Measurements from ENCODE around the gene DHX36.

Gene DHX36

DNA sequence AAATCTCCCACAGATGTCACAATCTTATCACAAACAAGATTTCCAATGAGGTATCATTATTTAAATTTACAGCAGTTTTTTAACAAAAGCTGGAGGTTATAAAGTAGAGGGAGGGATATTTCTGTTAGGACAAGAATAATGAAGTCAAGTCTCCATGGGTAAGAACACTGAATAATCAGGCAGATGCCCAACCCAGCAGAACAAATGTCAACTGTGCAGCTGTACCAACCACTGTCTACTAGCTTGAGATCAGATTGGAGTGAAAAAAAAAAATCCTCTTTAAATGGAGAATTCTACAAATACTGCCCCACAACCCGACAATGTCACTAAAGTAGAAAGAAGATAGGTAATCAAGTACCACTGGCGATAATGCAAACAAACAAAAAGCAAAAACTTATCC, 30.3 kb downstream of the DHX36 start:
- Histone ChIP-seq H3K4me3 (ENCODE audit: low read length in 2 of 2) (no peak overlapping the region), H3K9ac (ENCODE audit: low read depth in 1 of 2, low read length in 2 of 2) (no peak overlapping the region), H3K4me1 (ENCODE audit: control insufficient read depth in 2 of 2, insufficient read depth in 2 of 2, low read length in 2 of 2) (no peaks in the 10 kb centered on the region), H3K27ac (ENCODE audit: low read depth in 2 of 2, low read length in 2 of 2) (no peak overlapping the region), H3K27me3 (ENCODE audit: control insufficient read depth in 2 of 2, insufficient read depth in 2 of 2, low read length in 2 of 2) (no peaks in the 10 kb centered on the region), H3K9me3 (ENCODE audit: control insufficient read depth in 2 of 2, low read length in 2 of 2) (no peaks in the 10 kb centered on the region), H3K36me3 (ENCODE audit: control insufficient read depth in 2 of 2, insufficient read depth in 2 of 2, low read length in 2 of 2) (peaks cover 43 to 46% of the 10 kb centered on the region in 2 donors)

- Histone ChIP-seq H3K4me1 (ENCODE audit: control insufficient read depth in 2 of 2, insufficient read depth in 2 of 2, low read length in 2 of 2) (no peaks in the 10 kb centered on the region), H3K9ac (ENCODE audit: low read depth in 1 of 2, low read length in 2 of 2) (no peak overlapping the region), H3K36me3 (ENCODE audit: control insufficient read depth in 2 of 2, insufficient read depth in 2 of 2, low read length in 2 of 2) (peaks cover 36 to 54% of the 10 kb centered on the region in 2 donors), H3K9me3 (ENCODE audit: control insufficient read depth in 2 of 2, low read length in 2 of 2) (no peaks in the 10 kb centered on the region), H3K27me3 (ENCODE audit: control insufficient read depth in 2 of 2, insufficient read depth in 2 of 2, low read length in 2 of 2) (no peaks in the 10 kb centered on the region), H3K27ac (ENCODE audit: low read depth in 2 of 2, low read length in 2 of 2) (no peak overlapping the region), H3K4me3 (ENCODE audit: low read length in 2 of 2) (no peak overlapping the region)
Observed at GRCh38 chr3:154290187-154290586, 34.1 kb downstream of the DHX36 start.

- Histone ChIP-seq H3K4me3 (ENCODE audit: low read length in 2 of 2) (no peak overlapping the region), H3K9me3 (ENCODE audit: control insufficient read depth in 2 of 2, low read length in 2 of 2) (no peaks in the 10 kb centered on the region), H3K4me1 (ENCODE audit: control insufficient read depth in 2 of 2, insufficient read depth in 2 of 2, low read length in 2 of 2) (no peaks in the 10 kb centered on the region), H3K36me3 (ENCODE audit: control insufficient read depth in 2 of 2, insufficient read depth in 2 of 2, low read length in 2 of 2) (peaks cover 43 to 58% of the 10 kb centered on the region in 2 donors), H3K27ac (ENCODE audit: low read depth in 2 of 2, low read length in 2 of 2) (no peak overlapping the region), H3K27me3 (ENCODE audit: control insufficient read depth in 2 of 2, insufficient read depth in 2 of 2, low read length in 2 of 2) (no peaks in the 10 kb centered on the region), H3K9ac (ENCODE audit: low read depth in 1 of 2, low read length in 2 of 2) (no peak overlapping the region)
Observed at GRCh38 chr3:154285221-154285620, 39.1 kb downstream of the DHX36 start.

- H3K9ac ChIP-seq (ENCODE audit: low read depth in 1 of 2, low read length in 2 of 2): no peak overlapping the region
- peaks cover 49 to 66% of the 10 kb centered on the region in 2 donors for H3K36me3 ChIP-seq (ENCODE audit: control insufficient read depth in 2 of 2, insufficient read depth in 2 of 2, low read length in 2 of 2)
- no peaks in the 10 kb centered on the region for H3K27me3 ChIP-seq (ENCODE audit: control insufficient read depth in 2 of 2, insufficient read depth in 2 of 2, low read length in 2 of 2)
- H3K4me1 ChIP-seq (ENCODE audit: control insufficient read depth in 2 of 2, insufficient read depth in 2 of 2, low read length in 2 of 2): no peaks in the 10 kb centered on the region
- no peak overlapping the region for H3K4me3 ChIP-seq (ENCODE audit: low read length in 2 of 2)
- H3K27ac ChIP-seq (ENCODE audit: low read depth in 2 of 2, low read length in 2 of 2): no peak overlapping the region
- no peaks in the 10 kb centered on the region for H3K9me3 ChIP-seq (ENCODE audit: control insufficient read depth in 2 of 2, low read length in 2 of 2)
Observed at GRCh38 chr3:154280161-154280560, 44.1 kb downstream of the DHX36 start.

GRCh38 chr3:154275965-154276364, 48.3 kb downstream of the DHX36 start:
- Histone ChIP-seq H3K27me3 (ENCODE audit: control insufficient read depth in 2 of 2, insufficient read depth in 2 of 2, low read length in 2 of 2) (no peaks in the 10 kb centered on the region), H3K4me1 (ENCODE audit: control insufficient read depth in 2 of 2, insufficient read depth in 2 of 2, low read length in 2 of 2) (no peaks in the 10 kb centered on the region), H3K27ac (ENCODE audit: low read depth in 2 of 2, low read length in 2 of 2) (no peak overlapping the region), H3K4me3 (ENCODE audit: low read length in 2 of 2) (no peak overlapping the region), H3K9me3 (ENCODE audit: control insufficient read depth in 2 of 2, low read length in 2 of 2) (no peaks in the 10 kb centered on the region), H3K9ac (ENCODE audit: low read depth in 1 of 2, low read length in 2 of 2) (no peak overlapping the region), H3K36me3 (ENCODE audit: control insufficient read depth in 2 of 2, insufficient read depth in 2 of 2, low read length in 2 of 2) (peaks cover 54 to 66% of the 10 kb centered on the region in 2 donors)

DNA sequence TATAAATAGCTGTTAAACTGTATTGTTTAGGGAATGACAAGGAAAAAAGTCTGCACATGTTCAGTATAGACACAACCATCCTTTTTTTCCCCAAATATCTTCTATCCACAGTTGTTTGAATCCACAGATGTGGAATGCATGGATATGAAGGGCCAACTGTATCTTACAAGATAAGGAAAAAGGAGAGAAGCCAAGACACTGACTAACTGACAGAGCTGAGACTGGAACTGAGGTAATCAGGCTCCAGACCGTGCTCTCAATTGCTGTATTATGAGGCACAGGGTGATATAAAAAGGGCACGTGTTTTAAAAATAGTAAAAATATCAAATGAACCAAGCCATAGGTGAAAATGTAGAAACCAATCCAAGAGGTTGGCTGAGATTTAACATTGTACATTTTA, 49.0 kb downstream of the DHX36 start:
- Histone ChIP-seq H3K36me3 (ENCODE audit: control insufficient read depth in 2 of 2, insufficient read depth in 2 of 2, low read length in 2 of 2) (peaks cover 47 to 61% of the 10 kb centered on the region in 2 donors), H3K4me1 (ENCODE audit: control insufficient read depth in 2 of 2, insufficient read depth in 2 of 2, low read length in 2 of 2) (no peaks in the 10 kb centered on the region), H3K4me3 (ENCODE audit: low read length in 2 of 2) (no peak overlapping the region), H3K9ac (ENCODE audit: low read depth in 1 of 2, low read length in 2 of 2) (no peak overlapping the region), H3K27ac (ENCODE audit: low read depth in 2 of 2, low read length in 2 of 2) (no peak overlapping the region), H3K27me3 (ENCODE audit: control insufficient read depth in 2 of 2, insufficient read depth in 2 of 2, low read length in 2 of 2) (no peaks in the 10 kb centered on the region), H3K9me3 (ENCODE audit: control insufficient read depth in 2 of 2, low read length in 2 of 2) (no peaks in the 10 kb centered on the region)

GRCh38 chr3:154274348-154274747, 49.9 kb downstream of the DHX36 start:
- Histone ChIP-seq H3K4me3 (ENCODE audit: low read length in 2 of 2) (no peak overlapping the region), H3K27ac (ENCODE audit: low read depth in 2 of 2, low read length in 2 of 2) (no peak overlapping the region), H3K27me3 (ENCODE audit: control insufficient read depth in 2 of 2, insufficient read depth in 2 of 2, low read length in 2 of 2) (no peaks in the 10 kb centered on the region), H3K9me3 (ENCODE audit: control insufficient read depth in 2 of 2, low read length in 2 of 2) (no peaks in the 10 kb centered on the region), H3K9ac (ENCODE audit: low read depth in 1 of 2, low read length in 2 of 2) (no peak overlapping the region), H3K4me1 (ENCODE audit: control insufficient read depth in 2 of 2, insufficient read depth in 2 of 2, low read length in 2 of 2) (no peaks in the 10 kb centered on the region), H3K36me3 (ENCODE audit: control insufficient read depth in 2 of 2, insufficient read depth in 2 of 2, low read length in 2 of 2) (peaks cover 38 to 53% of the 10 kb centered on the region in 2 donors)

GRCh38 chr3:154273381-154273780, 50.9 kb downstream of the DHX36 start:
- Histone ChIP-seq H3K4me1 (ENCODE audit: control insufficient read depth in 2 of 2, insufficient read depth in 2 of 2, low read length in 2 of 2) (no peaks in the 10 kb centered on the region), H3K9me3 (ENCODE audit: control insufficient read depth in 2 of 2, low read length in 2 of 2) (no peaks in the 10 kb centered on the region), H3K4me3 (ENCODE audit: low read length in 2 of 2) (no peak overlapping the region), H3K27me3 (ENCODE audit: control insufficient read depth in 2 of 2, insufficient read depth in 2 of 2, low read length in 2 of 2) (no peaks in the 10 kb centered on the region), H3K9ac (ENCODE audit: low read depth in 1 of 2, low read length in 2 of 2) (no peak overlapping the region), H3K27ac (ENCODE audit: low read depth in 2 of 2, low read length in 2 of 2) (no peak overlapping the region), H3K36me3 (ENCODE audit: control insufficient read depth in 2 of 2, insufficient read depth in 2 of 2, low read length in 2 of 2) (peaks cover 33 to 48% of the 10 kb centered on the region in 2 donors)

GRCh38 chr3:154254527-154254926, 69.8 kb downstream of the DHX36 start:
- no peak overlapping the region for H3K27ac ChIP-seq (ENCODE audit: low read depth in 2 of 2, low read length in 2 of 2)
- H3K4me3 ChIP-seq (ENCODE audit: low read length in 2 of 2): no peak overlapping the region
- peaks cover 21 to 26% of the 10 kb centered on the region in 2 donors for H3K36me3 ChIP-seq (ENCODE audit: control insufficient read depth in 2 of 2, insufficient read depth in 2 of 2, low read length in 2 of 2)
- no peaks in the 10 kb centered on the region for H3K9me3 ChIP-seq (ENCODE audit: control insufficient read depth in 2 of 2, low read length in 2 of 2)
- H3K9ac ChIP-seq (ENCODE audit: low read depth in 1 of 2, low read length in 2 of 2): no peak overlapping the region
- no peaks in the 10 kb centered on the region for H3K27me3 ChIP-seq (ENCODE audit: control insufficient read depth in 2 of 2, insufficient read depth in 2 of 2, low read length in 2 of 2)
- H3K4me1 ChIP-seq (ENCODE audit: control insufficient read depth in 2 of 2, insufficient read depth in 2 of 2, low read length in 2 of 2): no peaks in the 10 kb centered on the region

DNA sequence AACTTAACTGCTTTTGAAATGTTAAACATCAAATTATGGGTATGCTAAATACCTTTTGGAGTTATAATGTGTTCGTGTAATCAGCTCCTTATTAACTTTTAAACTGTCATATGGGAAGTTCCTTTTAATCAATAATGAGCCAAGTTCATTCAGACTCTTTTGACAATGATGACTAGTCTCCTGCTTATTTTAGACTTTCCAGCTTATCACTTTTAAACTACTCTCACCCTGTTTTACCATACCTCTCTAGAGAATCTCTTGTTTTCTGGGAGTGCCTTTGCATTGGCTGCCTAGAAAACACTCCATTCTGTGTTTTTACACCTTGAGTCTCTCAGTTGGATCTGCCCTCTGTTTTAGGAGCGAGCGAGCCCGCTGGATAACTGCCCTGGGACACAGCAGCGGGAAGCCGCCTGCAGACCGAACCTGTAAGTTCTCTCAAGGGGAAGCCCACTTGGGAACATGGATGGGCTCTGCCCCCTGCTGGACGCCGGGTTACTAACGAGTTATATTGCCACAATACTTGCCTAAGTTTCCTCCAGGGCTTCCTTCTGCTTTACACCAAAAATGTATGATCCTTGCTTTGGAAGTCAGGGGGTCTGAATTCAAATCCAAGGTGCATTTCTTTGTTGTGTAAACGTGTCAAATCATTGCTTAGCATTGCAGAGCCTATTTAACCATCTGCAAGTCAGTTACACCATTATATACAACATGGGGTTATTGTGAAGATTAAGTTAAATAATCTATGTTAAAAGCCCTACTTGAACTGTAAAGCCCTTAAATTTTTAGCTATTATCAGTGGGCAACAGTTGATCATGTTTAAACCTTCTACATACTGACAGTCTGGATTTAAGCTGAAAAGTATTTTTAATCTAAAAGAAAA, 71.3 kb downstream of the DHX36 start:
- no peak overlapping the region for H3K4me3 ChIP-seq (ENCODE audit: low read length in 2 of 2)
- H3K27me3 ChIP-seq (ENCODE audit: control insufficient read depth in 2 of 2, insufficient read depth in 2 of 2, low read length in 2 of 2): no peaks in the 10 kb centered on the region
- H3K9me3 ChIP-seq (ENCODE audit: control insufficient read depth in 2 of 2, low read length in 2 of 2): no peaks in the 10 kb centered on the region
- no peaks in the 10 kb centered on the region for H3K4me1 ChIP-seq (ENCODE audit: control insufficient read depth in 2 of 2, insufficient read depth in 2 of 2, low read length in 2 of 2)
- peaks cover 11 to 15% of the 10 kb centered on the region in 2 donors for H3K36me3 ChIP-seq (ENCODE audit: control insufficient read depth in 2 of 2, insufficient read depth in 2 of 2, low read length in 2 of 2)
- no peak overlapping the region for H3K9ac ChIP-seq (ENCODE audit: low read depth in 1 of 2, low read length in 2 of 2)
- no peak overlapping the region for H3K27ac ChIP-seq (ENCODE audit: low read depth in 2 of 2, low read length in 2 of 2)

Data from mucosa of rectum (tissue), 2 donors.